ENCODE results near the gene RSRC1.
A peak's percentile ranks its signal among the peaks of the same experiment; 100 is the strongest.

RSRC1 gene

GRCh38 chr3:158528076-158528674 is 418.3 kb downstream of the RSRC1 start:
- Histone ChIP-seq H2BK15ac (ENCODE audit: low read length) (no peak overlapping the region), H4K8ac (ENCODE audit: low read depth, low read length) (no peak overlapping the region), H3K27ac (replicated peaks; ENCODE audit: low read length) (no peak overlapping the region), H2AFZ (ENCODE audit: low read length) (no peak overlapping the region), H3K4me2 (ENCODE audit: insufficient read depth, low read length, poor library complexity, severe bottlenecking) (no peak overlapping the region), H3K27me3 (ENCODE audit: control insufficient read depth in 3 of 3, insufficient read depth in 3 of 3, low read depth in 1 of 3, low read length in 3 of 3) (no peaks in the 10 kb centered on the region), H3K9ac (ENCODE audit: low read depth, low read length, poor library complexity) (no peak overlapping the region), H2AK5ac (ENCODE audit: low read depth, low read length) (no peak overlapping the region), H4K91ac (ENCODE audit: low read depth, low read length, poor library complexity) (no peak overlapping the region), H3K79me1 (ENCODE audit: low read depth, low read length) (no peaks in the 10 kb centered on the region), H2BK12ac (ENCODE audit: low read length) (no peak overlapping the region), H3K14ac (ENCODE audit: low read length) (no peak overlapping the region), H3K4me3 (ENCODE audit: low read length in 2 of 2) (no peak overlapping the region), H3K23ac (ENCODE audit: low read depth, low read length, poor library complexity) (no peak overlapping the region), H2BK5ac (ENCODE audit: low read length) (no peak overlapping the region), H3K4me1 (ENCODE audit: control insufficient read depth in 2 of 2, insufficient read depth in 1 of 2, low read depth in 1 of 2, low read length in 2 of 2) (no peaks in the 10 kb centered on the region), H3K9me3 (replicated peaks in 1 of 2; ENCODE audit: control insufficient read depth in 2 of 2, insufficient read depth in 1 of 2, low read depth in 1 of 2, low read length in 2 of 2) (no peaks in the 10 kb centered on the region), H2BK120ac (ENCODE audit: low read depth, low read length) (no peak overlapping the region), H3K18ac (ENCODE audit: low read length) (no peak overlapping the region), H3K4ac (ENCODE audit: low read length) (no peak overlapping the region), H3K36me3 (replicated peaks in 1 of 2; ENCODE audit: control insufficient read depth in 2 of 2, insufficient read depth in 2 of 2, low read length in 2 of 2) (no peaks in the 10 kb centered on the region)
- WGBS, 2 donors (ENCODE audit: extremely low coverage in 2 of 2, insufficient read length in 2 of 2, insufficient replicate concordance in 1 of 2), result no CpG with 5 or more reads among the region's 7 CpGs
- no peak for DNase-seq (ENCODE audit: low spot score)

GRCh38 chr3:158531334-158531733 is 421.4 kb downstream of the RSRC1 start:
- Histone ChIP-seq H4K8ac (ENCODE audit: low read depth, low read length) (no peak overlapping the region), H3K4me2 (ENCODE audit: insufficient read depth, low read length, poor library complexity, severe bottlenecking) (no peak overlapping the region), H3K4me1 (ENCODE audit: control insufficient read depth in 2 of 2, insufficient read depth in 1 of 2, low read depth in 1 of 2, low read length in 2 of 2) (no peaks in the 10 kb centered on the region), H3K36me3 (replicated peaks in 1 of 2; ENCODE audit: control insufficient read depth in 2 of 2, insufficient read depth in 2 of 2, low read length in 2 of 2) (no peaks in the 10 kb centered on the region), H3K9me3 (replicated peaks in 1 of 2; ENCODE audit: control insufficient read depth in 2 of 2, insufficient read depth in 1 of 2, low read depth in 1 of 2, low read length in 2 of 2) (no peaks in the 10 kb centered on the region), H3K79me1 (ENCODE audit: low read depth, low read length) (no peaks in the 10 kb centered on the region), H3K9ac (ENCODE audit: low read depth, low read length, poor library complexity) (no peak overlapping the region), H3K14ac (ENCODE audit: low read length) (no peak overlapping the region), H3K27me3 (ENCODE audit: control insufficient read depth in 3 of 3, insufficient read depth in 3 of 3, low read depth in 1 of 3, low read length in 3 of 3) (no peaks in the 10 kb centered on the region), H3K18ac (ENCODE audit: low read length) (no peak overlapping the region), H4K91ac (ENCODE audit: low read depth, low read length, poor library complexity) (no peak overlapping the region), H3K4me3 (ENCODE audit: low read length in 2 of 2) (no peak overlapping the region), H2BK120ac (ENCODE audit: low read depth, low read length) (no peak overlapping the region), H3K4ac (ENCODE audit: low read length) (no peak overlapping the region), H2AK5ac (ENCODE audit: low read depth, low read length) (no peak overlapping the region), H3K27ac (replicated peaks; ENCODE audit: low read length) (no peak overlapping the region), H2BK12ac (ENCODE audit: low read length) (no peak overlapping the region), H2BK15ac (ENCODE audit: low read length) (no peak overlapping the region), H2BK5ac (ENCODE audit: low read length) (no peak overlapping the region), H2AFZ (ENCODE audit: low read length) (no peak overlapping the region), H3K23ac (ENCODE audit: low read depth, low read length, poor library complexity) (no peak overlapping the region)
- DNase-seq (ENCODE audit: low spot score), result no peak
- no CpG with 5 or more reads among the region's 5 CpGs for WGBS, 2 donors (ENCODE audit: extremely low coverage in 2 of 2, insufficient read length in 2 of 2, insufficient replicate concordance in 1 of 2)

- no peaks in the 10 kb centered on the region for H3K4me1 ChIP-seq (ENCODE audit: control insufficient read depth in 2 of 2, insufficient read depth in 1 of 2, low read depth in 1 of 2, low read length in 2 of 2)
- no peak overlapping the region for H3K23ac ChIP-seq (ENCODE audit: low read depth, low read length, poor library complexity)
- no peak overlapping the region for H3K18ac ChIP-seq (ENCODE audit: low read length)
- H3K4ac ChIP-seq (ENCODE audit: low read length), result no peak overlapping the region
- H4K91ac ChIP-seq (ENCODE audit: low read depth, low read length, poor library complexity), result no peak overlapping the region
- H2BK15ac ChIP-seq (ENCODE audit: low read length), result no peak overlapping the region
- H2AFZ ChIP-seq (ENCODE audit: low read length), result no peak overlapping the region
- H3K4me2 ChIP-seq (ENCODE audit: insufficient read depth, low read length, poor library complexity, severe bottlenecking), result no peak overlapping the region
- no peak overlapping the region for H3K27ac ChIP-seq (replicated peaks; ENCODE audit: low read length)
- H2BK120ac ChIP-seq (ENCODE audit: low read depth, low read length), result no peak overlapping the region
- H3K27me3 ChIP-seq (ENCODE audit: control insufficient read depth in 3 of 3, insufficient read depth in 3 of 3, low read depth in 1 of 3, low read length in 3 of 3), result no peaks in the 10 kb centered on the region
- H2BK5ac ChIP-seq (ENCODE audit: low read length), result no peak overlapping the region
- H4K8ac ChIP-seq (ENCODE audit: low read depth, low read length), result no peak overlapping the region
- no peak overlapping the region for H3K14ac ChIP-seq (ENCODE audit: low read length)
- H3K4me3 ChIP-seq (ENCODE audit: low read length in 2 of 2), result no peak overlapping the region
- H3K9me3 ChIP-seq (replicated peaks in 1 of 2; ENCODE audit: control insufficient read depth in 2 of 2, insufficient read depth in 1 of 2, low read depth in 1 of 2, low read length in 2 of 2), result no peaks in the 10 kb centered on the region
- peak; percentile 5 for DNase-seq (ENCODE audit: low spot score)
- no peak overlapping the region for H3K9ac ChIP-seq (ENCODE audit: low read depth, low read length, poor library complexity)
- no peaks in the 10 kb centered on the region for H3K36me3 ChIP-seq (replicated peaks in 1 of 2; ENCODE audit: control insufficient read depth in 2 of 2, insufficient read depth in 2 of 2, low read length in 2 of 2)
- H3K79me1 ChIP-seq (ENCODE audit: low read depth, low read length), result no peaks in the 10 kb centered on the region
- H2BK12ac ChIP-seq (ENCODE audit: low read length), result no peak overlapping the region
- H2AK5ac ChIP-seq (ENCODE audit: low read depth, low read length), result no peak overlapping the region
Measured at GRCh38 chr3:158532099-158532734, 422.3 kb downstream of the RSRC1 start.

GRCh38 chr3:158535918-158536317 is 426.0 kb downstream of the RSRC1 start:
- H4K91ac ChIP-seq (ENCODE audit: low read depth, low read length, poor library complexity), result no peak overlapping the region
- H3K79me1 ChIP-seq (ENCODE audit: low read depth, low read length), result no peaks in the 10 kb centered on the region
- H2BK12ac ChIP-seq (ENCODE audit: low read length), result no peak overlapping the region
- H2BK120ac ChIP-seq (ENCODE audit: low read depth, low read length), result no peak overlapping the region
- H4K8ac ChIP-seq (ENCODE audit: low read depth, low read length), result no peak overlapping the region
- H3K27me3 ChIP-seq (ENCODE audit: control insufficient read depth in 3 of 3, insufficient read depth in 3 of 3, low read depth in 1 of 3, low read length in 3 of 3), result no peaks in the 10 kb centered on the region
- H3K18ac ChIP-seq (ENCODE audit: low read length), result no peak overlapping the region
- DNase-seq (ENCODE audit: low spot score), result no peak
- H2BK5ac ChIP-seq (ENCODE audit: low read length), result no peak overlapping the region
- H3K4ac ChIP-seq (ENCODE audit: low read length), result no peak overlapping the region
- no peak overlapping the region for H3K9ac ChIP-seq (ENCODE audit: low read depth, low read length, poor library complexity)
- no peak overlapping the region for H3K4me3 ChIP-seq (ENCODE audit: low read length in 2 of 2)
- no peak overlapping the region for H3K4me2 ChIP-seq (ENCODE audit: insufficient read depth, low read length, poor library complexity, severe bottlenecking)
- H2BK15ac ChIP-seq (ENCODE audit: low read length), result no peak overlapping the region
- no CpG with 5 or more reads among the region's 2 CpGs for whole genome bisulfite sequencing, 2 donors (ENCODE audit: extremely low coverage in 2 of 2, insufficient read length in 2 of 2, insufficient replicate concordance in 1 of 2)
- H3K4me1 ChIP-seq (ENCODE audit: control insufficient read depth in 2 of 2, insufficient read depth in 1 of 2, low read depth in 1 of 2, low read length in 2 of 2), result no peaks in the 10 kb centered on the region
- no peak overlapping the region for H3K23ac ChIP-seq (ENCODE audit: low read depth, low read length, poor library complexity)
- H2AK5ac ChIP-seq (ENCODE audit: low read depth, low read length), result no peak overlapping the region
- no peaks in the 10 kb centered on the region for H3K9me3 ChIP-seq (replicated peaks in 1 of 2; ENCODE audit: control insufficient read depth in 2 of 2, insufficient read depth in 1 of 2, low read depth in 1 of 2, low read length in 2 of 2)
- H3K27ac ChIP-seq (replicated peaks; ENCODE audit: low read length), result no peak overlapping the region
- H3K14ac ChIP-seq (ENCODE audit: low read length), result no peak overlapping the region
- no peak overlapping the region for H2AFZ ChIP-seq (ENCODE audit: low read length)
- H3K36me3 ChIP-seq (replicated peaks in 1 of 2; ENCODE audit: control insufficient read depth in 2 of 2, insufficient read depth in 2 of 2, low read length in 2 of 2), result no peaks in the 10 kb centered on the region

All from neuronal stem cell (in vitro differentiated cells).